Adrenal gland (tissue), 5 donors: Measurements from ENCODE around the gene NRDE2.

ENCODE experiments used
- CTCF ChIP-seq, 6 experiments: fragments of 450-650 bp in 4 of 6; fragments of 200-600 bp in 2 of 6; sonication (generic) in 1 of 6; IDR thresholded peaks; 1 replicate in 5 of 6; 2 replicates in 1 of 6; pipeline versions ENCODE4 v1.5.1 to v1.8.0; 2016 to 2021; ENCODE audit warnings: antibody characterized with exemption in 6 of 6, mild to moderate bottlenecking in 2 of 6, moderate library complexity in 1 of 6
- POLR2A ChIP-seq, 2 donors: fragments of 450-650 bp; IDR thresholded peaks; one replicate each; pipeline ENCODE4 v1.6.1; 2017; ENCODE audit warnings: antibody characterized with exemption in 2 of 2, mild to moderate bottlenecking in 2 of 2, moderate library complexity in 1 of 2
- donor health status: DM: no; HTN: no; CAD: no.

- no peak for TF ChIP-seq CTCF (IDR thresholded peaks at IDR 0.05)
- TF ChIP-seq POLR2A (IDR thresholded peaks at IDR 0.05) = no peak
These were observed 29.0 kb downstream of the NRDE2 start for GRCh38 chr14:90302529-90303303.
